Measurements from ENCODE around the gene PCGF5.
"Not testable (repeated sequence)": the region's sequence is repeated elsewhere in the genome, so short reads cannot be mapped to it uniquely, and the experiment has no call there.

The PCGF5 gene

DNA sequence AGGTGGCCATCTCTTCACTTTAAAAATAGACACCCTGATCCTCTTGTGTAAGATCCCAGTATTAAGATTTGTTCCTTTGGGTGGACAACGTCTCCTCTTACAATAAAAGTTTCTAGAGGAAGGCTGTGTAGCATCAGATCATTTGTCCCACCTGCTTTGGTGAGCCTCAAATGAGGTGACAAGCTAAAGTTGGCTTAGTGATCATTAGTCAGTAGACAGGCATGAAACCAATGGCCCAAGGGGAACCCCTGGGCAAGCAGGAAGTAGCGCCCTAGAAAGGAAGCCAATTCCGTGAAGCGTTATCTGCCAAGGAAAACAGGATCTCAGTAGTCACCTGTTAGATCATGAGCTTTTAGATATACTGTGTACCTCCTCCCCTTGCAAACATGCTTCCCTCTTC, 66.8 kb downstream of the PCGF5 start:
- DNase-seq (ENCODE audit: low read depth): no peak

DNA sequence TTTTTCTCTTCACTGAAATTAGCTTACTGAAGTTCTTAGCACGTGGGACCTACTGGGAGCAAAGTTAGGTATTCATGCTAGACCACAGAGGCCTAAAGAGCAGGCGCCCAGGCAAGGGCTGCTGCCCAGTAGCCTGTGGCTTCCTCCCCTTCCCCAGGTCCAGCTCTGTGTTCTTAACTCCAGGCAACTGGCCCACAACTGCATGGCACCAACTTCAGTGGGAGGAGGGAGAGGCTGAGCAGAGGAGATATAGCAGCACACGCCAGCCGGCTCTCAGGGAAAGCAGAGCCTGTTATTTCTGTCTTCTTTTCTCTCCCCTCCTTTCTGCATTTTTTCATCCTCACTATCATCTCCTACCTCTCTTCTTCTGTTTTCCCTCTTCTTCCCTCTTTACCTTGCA, 67.4 kb downstream of the PCGF5 start:
- DNase-seq (ENCODE audit: low read depth): no peak

DNA sequence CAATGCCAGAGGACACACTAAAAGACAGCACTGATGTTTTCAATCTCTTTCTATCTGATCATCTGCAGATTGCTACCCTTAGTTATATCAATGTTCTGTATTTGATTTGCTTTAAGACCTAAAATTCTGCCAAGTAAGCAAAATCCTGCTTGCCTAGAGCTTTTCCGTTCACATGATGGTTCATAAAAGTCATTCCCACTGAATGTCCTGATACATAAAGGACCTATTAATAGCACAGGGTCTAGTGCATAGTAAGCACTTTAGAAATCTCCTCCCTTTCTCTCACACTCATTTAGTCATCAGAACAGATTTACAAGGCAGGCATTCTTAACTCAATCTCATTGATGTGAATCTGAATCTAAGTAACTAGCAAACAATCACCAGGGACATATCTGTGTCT, 68.8 kb downstream of the PCGF5 start:
- DNase-seq (ENCODE audit: low read depth): no peak

DNA sequence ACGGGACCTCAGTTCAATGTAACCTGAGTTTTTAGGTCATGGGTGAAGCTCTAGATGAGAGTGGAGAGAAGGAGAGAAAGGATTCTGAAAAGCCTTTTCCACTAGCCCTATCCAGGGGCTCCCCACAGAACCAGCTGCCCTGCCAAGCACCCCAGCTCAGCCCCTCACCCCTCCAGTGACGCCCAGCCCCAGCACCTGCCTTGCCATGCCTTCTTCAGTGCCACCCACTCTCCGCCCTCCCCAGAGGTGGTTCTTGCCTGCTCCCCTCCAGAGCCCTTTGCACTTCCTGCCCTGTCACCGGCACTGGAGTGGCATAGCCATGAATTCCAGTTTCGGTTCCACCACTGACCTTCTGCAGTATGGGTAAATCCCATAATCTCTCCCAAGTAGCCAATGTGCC, 70.1 kb downstream of the PCGF5 start:
- DNase-seq (ENCODE audit: low read depth): no peak

DNA sequence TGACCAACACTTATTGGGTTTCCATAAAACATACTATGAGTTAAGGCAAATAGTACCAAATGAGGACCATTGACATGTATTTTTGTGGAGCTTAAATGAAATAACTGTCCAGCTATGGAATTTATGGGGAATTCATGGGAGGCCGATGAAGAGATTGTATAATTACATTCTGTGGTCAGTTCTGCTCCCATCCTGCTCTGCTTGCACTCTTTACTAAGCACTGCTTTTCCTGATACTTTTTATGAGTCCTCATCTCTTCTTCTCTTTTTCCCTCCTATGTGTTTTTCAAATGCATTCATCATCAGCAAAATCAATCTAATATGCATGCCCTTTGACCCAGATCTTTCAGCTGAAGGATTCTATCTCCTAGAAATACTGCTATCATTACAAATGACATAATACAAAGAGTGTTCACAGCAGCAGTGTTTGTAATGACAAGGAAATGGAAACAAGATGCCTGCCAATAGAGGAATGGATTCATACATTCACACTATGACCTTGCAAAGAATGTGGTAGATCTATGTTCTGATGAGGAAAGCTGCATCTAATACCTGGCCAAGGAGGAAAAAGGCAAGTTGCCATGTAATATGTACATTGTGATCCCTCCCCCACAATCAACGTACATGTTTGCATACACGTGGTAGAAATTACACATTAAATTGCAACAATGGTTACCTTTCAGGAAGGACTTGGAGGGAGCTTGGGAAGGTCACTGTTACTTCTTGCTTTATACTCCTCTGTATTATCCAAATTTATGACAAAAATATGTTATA, 73.9 kb downstream of the PCGF5 start:
- no peak for DNase-seq (ENCODE audit: low read depth)

DNA sequence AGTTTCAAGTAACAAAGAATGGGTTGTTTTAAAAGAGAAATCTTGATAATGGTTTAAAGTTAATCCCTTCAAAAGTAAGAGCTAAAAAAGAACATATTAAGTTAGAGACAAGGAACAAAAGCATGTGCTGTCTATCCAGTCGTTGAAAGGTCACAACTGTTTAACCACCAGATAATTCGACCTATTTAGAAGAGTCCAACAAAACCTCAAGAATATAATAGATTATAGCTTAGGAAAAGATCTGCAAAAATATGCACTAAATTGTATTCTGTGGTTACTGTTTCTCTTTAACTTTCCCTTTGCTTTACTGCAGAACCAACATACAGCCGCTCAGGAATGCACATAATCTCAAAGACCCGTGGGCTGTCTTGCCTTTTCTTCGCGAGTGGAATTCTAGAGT, 74.9 kb downstream of the PCGF5 start:
- DNase-seq (ENCODE audit: low read depth): no peak

DNA sequence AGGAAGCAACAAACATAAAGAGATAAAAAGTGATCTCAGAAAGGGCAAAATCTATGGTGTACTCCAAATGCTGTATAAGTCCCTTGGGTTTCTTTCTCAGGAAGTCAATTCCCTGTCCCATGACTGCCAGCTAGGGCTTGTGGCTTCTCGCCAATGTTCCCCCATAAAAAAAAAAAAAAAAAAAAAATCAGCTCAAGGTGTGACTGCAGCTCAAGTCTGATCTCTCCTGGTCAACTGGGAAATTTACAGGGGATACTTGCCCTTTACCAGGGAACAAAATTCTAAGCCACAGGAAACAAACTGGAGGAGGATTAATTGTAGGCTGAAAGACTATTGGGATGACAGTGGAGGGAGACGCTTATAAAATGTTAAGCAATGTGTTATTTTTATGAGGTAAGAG, 76.0 kb downstream of the PCGF5 start:
- DNase-seq (ENCODE audit: low read depth): no peak

DNA sequence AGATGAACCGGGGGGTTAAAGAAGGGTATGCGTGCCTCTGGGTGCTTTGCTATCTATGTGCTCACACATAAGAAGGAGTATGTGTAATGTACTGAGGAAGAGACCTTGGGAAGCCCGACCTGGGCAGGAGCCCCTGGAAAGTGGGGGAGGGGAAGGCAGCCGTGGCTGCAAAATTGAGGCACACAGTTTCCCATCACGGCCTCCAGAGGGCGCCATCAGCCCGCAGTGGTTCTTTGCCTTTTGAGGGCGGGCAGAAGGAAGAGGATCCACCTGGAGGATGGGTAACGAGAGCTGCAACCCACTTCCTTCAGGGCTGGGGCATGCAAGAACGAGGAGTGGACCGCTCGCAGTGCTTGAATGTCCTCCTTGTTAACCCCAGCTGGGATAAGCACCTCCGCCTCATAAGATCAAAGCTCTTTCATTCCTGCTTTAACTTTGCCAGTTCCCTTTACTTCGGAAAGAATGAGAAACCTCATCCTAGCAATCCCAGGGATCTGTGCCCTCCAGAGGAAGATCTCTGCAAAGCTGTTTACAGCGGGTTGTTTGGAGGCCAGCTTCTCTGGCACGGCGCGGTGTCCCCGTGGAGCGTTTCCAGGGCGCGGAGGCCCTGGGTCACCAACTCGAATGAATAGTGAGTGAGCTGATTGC, 77.9 kb downstream of the PCGF5 start:
- peak; percentile 47 for DNase-seq (ENCODE audit: low read depth)

DNA sequence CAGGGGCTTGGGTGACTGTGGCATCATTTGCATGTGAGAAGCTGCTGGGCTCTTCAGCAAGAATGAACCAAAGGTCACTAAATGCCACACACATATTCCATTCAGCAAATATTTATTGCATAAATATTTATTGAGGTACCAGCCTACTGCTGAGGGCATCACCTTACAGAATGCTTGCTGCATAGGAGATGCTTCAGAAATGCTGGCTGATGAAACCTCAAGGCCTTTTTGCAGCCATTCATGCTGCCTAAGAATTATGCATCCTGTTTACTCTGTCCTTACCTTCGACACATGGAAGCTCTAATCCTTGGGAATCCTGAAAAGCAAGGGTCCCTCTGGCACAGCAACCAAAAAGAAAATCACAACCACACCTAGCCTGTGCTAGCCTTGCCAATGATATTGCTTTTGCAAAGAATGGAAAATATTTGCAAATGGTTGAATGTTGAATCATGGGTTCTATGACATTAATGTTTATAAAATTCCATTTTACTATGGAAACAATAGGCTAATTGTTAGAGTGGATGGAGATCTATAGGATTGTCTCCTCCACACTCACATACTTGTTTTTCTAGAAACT, 79.6 kb downstream of the PCGF5 start:
- no peak for DNase-seq (ENCODE audit: low read depth)

DNA sequence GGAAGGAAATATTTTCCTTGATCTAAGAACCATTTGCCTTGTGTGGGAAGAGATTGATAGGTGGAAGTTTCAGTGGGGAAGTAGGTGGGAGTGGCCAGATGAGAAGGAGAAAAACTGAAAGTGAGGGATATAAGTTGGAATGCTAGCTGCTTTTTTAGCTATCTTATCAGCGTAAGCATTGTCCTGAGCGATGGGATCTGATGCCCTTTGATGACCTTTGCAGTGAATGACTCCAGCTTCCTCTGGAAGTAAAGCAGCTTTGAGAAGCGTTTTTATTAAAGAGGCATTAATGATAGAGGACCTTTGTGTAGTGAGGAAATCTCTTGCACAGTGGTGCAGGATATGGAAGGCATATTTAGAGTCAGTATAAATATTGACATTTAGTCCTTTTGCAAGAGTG, 82.5 kb downstream of the PCGF5 start:
- not testable (repeated sequence) for DNase-seq (ENCODE audit: low read depth)

DNA sequence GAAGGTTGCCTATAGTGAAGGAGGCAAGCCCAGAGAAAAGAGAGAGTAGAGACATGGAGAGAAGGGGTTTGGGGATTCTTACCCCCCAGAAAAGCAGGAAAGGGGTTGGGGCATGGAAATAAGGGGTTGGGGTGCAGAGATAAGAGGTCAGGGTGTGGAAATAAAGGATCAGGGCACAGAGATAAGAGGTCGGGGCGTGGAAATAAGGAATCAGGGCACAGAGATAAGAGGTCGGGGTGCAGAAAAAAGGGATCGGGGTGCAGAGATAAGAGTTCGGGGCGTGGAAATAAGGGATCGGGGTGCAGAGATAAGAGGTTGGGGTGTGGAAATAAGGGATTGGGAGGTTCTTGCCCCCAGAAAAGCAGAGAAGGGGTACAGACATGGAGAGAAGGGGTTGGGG, 85.5 kb downstream of the PCGF5 start:
- DNase-seq (ENCODE audit: low read depth): not testable (repeated sequence)

DNA sequence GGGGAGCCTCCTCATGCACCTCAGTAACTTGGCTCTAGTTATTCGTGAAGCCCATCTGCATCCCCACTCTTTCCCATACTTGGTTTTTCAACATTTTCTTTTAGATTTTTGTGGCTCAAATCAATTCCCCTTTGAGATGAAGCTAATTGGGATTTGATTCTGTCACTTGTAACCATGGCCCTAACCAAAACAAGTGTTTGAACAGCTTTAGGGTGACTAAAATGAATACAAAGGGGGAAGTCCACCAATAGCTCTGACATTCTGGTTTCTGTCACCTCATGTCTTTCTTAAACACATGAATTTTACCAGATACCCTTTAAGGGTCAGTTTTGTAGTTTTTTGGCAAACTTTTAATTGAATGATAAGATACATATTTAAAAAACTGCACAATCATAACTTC, 87.0 kb downstream of the PCGF5 start:
- DNase-seq (ENCODE audit: low read depth): no peak

DNA sequence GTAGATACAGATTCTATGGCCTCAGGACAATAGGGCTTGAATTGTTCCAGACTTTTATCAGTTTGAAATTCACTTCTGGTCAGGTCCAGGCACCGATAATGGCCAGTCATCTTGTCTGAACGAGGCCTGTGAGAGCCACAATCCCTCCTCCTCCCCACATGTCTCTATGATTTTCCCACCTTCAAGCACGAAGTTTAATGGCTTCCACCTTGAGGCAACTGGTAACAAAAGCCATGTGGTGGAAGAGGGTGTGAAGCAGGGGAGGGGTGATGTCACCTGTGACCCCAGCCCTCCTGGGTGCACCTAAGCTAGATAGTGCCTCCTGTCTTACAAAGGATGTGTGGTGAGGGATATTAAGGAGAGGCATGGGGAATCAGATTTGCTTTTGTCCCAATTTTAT, 89.2 kb downstream of the PCGF5 start:
- DNase-seq (ENCODE audit: low read depth): no peak

DNA sequence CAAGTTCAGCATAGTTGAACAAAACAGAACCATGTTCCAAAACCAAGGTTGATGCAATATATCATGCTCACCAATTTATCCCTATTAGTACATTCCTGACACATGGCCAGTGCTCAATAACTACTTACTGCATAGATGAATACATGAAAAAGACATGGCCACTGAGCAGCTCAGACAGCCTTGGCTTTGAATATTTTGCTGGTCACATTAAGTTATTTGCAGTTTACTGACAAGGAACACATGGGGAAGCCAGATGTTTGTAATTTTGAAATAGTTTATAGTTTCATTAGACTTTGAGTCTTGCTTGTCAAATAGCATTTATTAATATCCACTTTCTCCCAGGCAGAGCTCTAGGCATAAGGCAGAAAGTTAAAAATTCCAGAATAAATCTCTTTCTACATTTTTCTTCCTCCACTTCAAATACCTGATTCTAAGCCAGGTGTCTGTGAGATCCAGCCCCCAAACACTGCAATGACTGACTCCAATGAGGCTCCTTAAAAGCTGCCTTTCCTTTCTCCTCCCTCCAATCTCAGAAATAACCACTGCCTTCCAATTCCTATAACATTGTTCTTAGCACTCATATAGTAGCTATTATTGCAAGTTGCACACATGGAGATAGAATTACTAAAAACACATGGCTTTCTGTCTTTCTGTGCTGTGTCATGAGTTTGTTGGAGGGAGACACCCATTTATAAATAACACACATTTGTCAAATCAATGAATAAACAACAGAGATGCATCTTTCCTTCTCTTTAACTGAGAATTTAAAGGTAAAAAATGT, 91.3 kb downstream of the PCGF5 start:
- DNase-seq (ENCODE audit: low read depth): no peak

DNA sequence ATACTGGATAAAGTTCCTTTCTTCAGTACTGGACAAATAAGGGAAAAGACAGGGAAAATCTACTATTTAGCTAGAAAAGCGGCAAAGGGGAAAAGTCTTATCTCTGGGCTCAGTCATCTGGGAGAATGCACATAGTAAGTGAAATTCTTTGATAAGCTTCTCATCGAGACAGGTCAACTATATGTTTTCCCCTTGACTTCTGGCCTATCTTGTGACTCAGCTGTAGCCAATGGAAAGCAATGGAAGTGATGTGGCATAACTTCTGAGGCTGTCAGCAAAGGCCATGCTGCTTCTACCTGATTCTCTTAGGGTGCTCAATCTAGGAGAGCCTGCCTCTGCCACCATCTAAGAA, 91.9 kb downstream of the PCGF5 start:
- no peak for DNase-seq (ENCODE audit: low read depth)

DNA sequence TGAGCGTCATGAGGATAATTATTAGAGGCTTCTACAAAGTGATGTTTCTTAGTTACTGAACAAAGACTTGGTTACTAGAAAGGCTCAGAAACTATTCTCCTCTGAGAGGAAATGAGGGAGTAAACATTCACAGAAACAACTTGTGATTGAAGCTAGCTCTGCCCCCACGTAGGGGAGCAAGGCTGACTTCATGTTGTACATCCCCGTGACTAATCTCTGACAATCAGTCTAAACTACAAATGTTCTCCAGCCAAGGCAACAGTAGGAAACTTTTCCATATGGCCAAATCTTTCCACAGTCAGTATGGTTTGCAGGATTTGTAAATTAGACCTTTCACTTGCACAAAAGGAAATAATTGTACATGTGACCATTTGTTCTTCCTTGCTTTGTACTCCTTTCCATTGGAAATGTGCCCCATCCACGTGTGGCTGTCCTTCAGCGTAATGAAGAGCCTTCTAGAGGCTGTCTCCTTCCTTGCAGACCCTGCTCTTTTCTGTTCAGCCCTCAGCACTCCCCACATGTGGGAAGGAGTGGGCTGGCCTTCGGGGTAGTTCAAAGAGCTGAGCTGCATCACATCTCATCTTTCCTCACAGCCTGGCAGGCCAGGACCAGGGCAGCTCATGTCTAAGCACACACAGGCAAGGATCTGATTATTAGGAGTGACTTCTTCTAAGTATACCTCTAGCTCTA, 93.5 kb downstream of the PCGF5 start:
- peak; percentile 41 for DNase-seq (ENCODE audit: low read depth)

DNA sequence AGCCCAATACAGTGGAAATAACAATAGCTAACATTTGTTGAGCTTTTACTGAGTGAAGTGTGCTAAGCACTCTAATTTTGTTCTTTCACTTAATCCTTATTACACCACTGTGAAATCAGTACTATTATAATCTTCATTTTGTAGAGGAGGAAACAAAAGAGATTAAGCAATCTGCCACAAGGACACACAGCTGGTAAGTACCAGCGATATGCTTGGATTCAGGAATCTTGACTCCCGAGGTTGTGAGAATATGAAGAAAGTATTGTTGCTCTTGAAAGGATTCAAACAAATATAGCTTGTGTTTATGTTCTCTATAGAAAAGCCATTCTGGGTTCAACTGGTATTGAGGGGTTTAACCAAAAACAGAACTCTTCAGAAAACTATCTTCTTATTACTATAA, 96.0 kb downstream of the PCGF5 start:
- DNase-seq (ENCODE audit: low read depth): no peak

DNA sequence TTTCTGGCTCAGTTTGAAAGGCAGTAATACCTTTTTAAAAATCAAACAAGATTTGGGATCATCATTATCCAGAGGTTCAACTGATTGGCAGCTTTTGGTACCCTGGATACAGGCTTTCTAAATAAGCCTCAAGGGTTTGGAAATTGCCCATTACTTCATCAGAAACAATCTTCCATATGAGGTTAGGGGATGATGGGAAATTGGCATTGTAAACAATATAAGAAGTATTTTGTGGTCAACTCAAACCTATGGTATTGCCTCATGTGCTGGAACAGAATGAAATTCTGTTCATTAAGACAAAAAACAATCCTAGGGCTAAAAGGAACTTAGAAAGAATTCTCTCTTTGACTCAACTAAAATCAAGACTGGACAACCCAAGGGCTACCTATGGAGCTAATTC, 97.1 kb downstream of the PCGF5 start:
- no peak for DNase-seq (ENCODE audit: low read depth)

DNA sequence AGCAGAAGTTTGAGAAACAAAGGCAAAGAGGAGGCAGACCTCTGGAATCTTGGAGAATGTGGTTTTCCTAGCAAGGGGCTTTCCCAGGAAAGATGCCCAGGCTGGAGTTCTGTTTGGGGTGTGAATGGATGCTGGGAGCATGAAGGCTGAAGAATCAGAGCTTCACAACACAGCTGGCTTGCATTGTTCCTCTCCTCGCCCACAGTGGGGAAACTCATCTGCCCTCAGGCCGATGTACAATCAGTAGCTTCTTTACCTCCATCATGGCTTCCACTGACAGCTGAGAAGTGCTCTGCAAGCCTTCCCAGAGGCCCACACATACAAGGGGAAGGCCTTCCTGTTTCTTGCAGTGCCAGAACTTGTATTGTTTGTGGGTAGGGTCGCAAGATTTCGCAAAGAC, 98.9 kb downstream of the PCGF5 start:
- no peak for DNase-seq (ENCODE audit: low read depth)

DNA sequence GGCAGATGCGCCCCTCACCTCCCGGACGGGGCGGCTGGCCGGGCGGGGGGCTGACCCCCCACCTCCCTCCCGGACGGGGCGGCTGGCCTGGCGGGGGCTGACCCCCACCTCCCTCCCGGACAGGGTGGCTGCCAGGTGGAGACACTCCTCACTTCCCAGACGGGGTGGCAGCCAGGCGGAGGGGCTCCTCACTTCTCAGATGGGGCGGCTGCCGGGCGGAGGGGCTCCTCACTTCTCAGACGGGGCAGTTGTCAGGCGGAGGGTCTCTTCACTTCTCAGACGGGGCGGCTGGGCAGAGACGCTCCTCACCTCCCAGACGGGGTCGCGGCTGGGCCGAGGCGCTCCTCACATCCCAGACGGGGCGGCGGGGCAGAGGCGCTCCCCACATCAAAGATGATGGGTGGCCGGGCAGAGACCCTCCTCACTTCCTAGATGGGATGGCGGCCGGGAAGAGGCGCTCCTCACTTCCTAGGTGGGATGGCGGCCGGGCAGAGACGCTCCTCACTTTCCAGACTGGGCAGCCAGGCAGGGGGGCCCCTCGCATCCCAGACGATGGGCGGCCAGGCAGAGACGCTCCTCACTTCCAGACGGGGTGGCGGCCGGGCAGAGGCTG, 102.9 kb downstream of the PCGF5 start:
- DNase-seq (ENCODE audit: low read depth): not testable (repeated sequence)

DNA sequence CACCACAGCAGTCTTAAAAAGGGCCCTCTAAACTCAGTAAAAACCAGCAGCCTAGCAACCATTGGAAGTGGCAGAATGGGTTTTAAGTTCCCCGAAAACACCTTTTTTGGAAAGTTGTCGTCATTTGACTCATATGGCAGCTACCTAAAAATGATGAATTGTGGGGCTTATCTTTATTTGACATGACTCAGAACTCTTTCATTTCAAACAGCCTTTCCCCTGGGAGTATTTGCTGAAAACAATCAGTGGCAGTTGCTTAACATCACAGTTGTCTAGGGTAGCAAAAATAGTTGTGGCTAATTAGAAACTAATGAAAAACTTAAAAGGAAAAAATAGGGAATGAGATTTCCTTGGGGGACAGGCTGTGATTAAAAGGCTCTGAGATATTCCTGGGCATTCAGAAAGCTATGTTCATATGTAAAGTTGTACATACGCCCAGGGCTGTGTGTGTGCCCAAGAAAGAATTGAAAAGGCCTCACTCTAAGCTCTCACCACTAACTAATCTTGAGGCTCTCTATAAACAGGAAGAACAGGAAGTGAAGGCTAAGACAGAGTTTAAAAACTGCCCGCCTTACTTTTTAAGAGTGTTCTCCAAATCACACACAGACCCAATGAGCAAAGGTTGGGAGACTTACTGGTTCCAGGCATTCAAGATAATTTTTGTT, 108.0 kb downstream of the PCGF5 start:
- no peak for DNase-seq (ENCODE audit: low read depth)

Data from GM04504 (cell line).